ENCODE results near the gene XRCC3.
"Not testable (repeated sequence)": the region's sequence is repeated elsewhere in the genome, so short reads cannot be mapped to it uniquely, and the experiment has no call there.

Gene XRCC3

DNA sequence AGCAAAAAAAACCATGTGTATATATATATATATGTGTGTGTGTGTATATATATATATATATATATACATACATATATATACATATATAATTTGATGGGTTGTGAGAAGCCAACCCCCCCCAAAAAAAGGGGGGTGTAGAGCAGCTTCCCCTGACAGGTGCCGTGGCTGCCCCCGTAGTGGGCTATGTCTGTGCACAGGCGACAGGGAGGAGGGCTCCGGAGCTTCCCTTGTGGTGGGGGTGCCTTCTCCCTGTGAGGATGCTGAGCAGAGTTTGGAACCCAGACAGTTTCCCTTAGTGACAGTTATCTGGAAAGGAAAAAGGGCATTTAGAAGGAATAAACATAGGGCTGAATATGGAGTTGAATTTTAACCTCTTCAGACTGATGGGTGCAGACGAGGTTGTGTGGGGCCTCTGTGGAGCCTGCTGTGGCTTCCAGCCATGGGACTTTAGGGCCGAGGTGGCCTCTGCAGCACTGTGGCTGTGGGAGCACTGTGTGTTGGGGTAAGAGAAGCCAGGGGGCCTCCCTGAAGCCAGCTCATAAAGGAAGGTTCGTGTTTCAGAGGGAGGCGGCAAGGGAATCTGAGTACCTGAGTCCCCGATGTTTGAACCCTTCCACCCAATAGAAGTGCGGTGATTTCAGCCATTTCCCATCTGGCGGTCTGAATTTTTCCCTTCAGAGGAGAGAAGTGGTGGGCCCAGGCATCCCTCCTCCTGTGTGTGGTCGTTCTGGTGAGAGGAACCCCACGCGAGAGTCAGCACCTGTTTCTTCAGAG, 19.8 kb downstream of the XRCC3 start:
- no peak for DNase-seq (ENCODE audit: low read depth, low spot score)

DNA sequence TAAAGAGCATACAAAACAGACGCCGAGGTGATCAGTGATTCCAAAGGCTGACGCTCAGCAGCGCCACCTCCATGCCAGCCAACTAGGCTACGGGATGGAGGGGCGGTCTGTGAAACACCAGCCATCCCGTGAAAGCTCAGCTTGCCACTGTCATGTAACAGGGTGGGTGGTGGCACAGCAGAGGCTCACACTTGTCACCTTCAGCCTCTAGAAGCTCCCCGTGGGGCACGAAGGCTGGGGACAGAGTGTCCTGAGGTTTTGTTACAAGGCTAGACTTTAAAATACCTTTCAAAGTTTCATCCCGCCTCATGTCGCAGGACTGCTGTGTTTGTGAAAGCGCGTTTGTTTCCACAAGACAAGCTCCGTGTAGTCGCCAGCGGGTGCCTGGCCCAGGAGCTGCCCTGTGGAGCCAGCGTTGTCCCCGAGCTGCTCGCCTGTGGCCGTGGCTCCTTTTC, 20.7 kb downstream of the XRCC3 start:
- DNase-seq (ENCODE audit: low read depth, low spot score) = no peak

DNA sequence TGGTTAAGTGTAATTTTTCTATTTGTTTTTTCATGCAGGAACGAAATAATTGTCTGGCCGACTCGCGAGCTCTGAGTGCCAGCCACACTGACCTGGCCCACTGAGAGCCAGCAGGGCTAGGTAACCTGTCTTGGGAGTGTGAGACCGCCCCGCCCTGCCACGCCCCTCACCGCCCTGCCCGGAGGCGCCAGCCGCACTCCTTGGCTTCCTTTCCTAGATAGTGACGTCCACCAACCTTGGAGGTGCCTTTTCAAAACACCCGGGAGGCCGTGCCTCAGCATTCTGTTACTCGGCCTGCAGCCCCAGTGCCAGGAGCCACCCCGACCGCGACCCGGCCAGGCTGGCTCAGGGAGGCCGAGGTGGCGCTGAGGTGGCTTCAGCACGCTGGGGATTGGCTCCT, 21.7 kb downstream of the XRCC3 start:
- no peak for DNase-seq (ENCODE audit: low read depth, low spot score)

- DNase-seq (ENCODE audit: low read depth, low spot score) = no peak
Measured at GRCh38 chr14:103692871-103693270, 22.4 kb downstream of the XRCC3 start.

DNA sequence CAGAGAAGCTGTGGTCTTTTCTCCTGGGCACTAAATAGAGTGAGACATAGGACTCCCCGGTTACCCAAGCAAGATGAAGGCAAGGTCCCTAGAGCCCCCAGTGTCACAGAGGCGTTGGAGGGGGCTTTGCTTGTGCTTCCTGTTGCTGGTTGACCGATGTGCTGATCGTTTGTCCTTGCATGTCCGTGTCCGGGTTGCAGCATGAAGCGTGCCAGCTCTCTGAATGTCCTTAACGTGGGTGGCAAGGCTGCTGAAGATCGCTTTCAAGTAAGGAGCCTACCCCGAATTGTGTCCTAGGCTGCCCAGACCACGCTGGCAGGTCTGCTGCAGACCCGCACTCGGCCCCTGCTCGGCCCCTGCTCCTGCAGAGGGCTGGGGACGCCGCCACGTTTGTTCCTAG, 23.1 kb downstream of the XRCC3 start:
- DNase-seq (ENCODE audit: low read depth, low spot score) = no peak

DNA sequence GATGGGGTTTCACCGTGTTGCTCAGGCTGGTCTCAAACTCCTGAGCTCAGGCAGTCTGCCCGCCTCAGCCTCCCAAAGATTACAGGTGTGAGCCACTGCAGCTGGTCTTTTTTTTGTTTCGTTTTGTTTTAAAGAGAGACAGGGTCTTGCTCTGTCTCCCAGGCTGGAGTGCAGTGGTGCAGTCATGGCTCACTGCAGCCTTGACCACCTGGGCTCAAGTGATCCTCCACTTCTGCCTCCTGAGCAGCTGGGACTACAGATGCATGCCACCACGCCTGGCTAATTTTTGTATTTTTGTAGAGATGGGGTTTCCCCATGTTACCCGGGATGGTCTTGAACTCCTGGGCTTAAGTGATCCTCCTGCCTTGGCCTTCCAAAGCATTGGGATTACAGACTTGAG, 23.6 kb downstream of the XRCC3 start:
- DNase-seq (ENCODE audit: low read depth, low spot score) = not testable (repeated sequence)

DNA sequence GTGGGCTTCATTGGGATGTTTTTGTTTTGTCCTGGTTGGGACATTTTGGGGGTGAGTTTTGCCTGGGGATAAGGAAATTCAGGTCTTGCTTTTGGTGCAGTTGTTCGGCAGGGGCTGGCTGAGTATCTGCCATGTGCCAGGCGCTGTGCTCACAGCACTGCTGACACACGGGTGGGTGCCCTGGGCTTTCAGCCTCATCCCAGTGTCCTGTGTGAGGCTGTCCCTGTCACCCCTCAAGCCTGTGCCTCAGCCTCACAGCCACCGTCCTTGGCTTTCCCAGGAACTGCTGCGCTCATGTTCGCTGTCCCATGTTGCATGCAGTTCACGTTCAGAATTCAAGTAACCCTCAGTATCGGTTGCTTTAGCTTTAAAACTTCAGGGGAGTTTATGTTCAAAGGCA, 24.9 kb downstream of the XRCC3 start:
- no peak for DNase-seq (ENCODE audit: low read depth, low spot score)

- no peak for DNase-seq (ENCODE audit: low read depth, low spot score)
Measured at GRCh38 chr14:103688906-103689902, 26.0 kb downstream of the XRCC3 start.

DNA sequence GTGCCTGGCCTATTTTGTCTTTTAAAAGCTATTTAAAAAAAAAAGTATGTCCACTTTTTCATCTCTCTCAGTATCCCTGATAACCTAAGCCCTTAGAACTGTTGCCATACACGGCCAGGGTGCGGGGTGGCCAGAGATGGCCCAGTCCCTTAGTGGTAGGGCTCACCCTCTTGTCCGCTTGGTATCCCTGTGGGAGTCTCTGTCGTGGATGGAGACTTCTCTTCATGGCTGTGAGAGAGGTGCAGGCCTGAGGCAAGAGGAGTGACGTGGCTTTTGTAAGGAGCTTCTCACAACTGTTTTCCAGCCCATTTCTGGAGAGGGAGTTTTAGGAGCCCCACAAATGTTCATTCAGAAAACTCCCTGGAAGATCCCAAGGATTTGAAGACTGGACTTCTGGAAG, 26.8 kb downstream of the XRCC3 start:
- DNase-seq (ENCODE audit: low read depth, low spot score) = no peak

- no peak for DNase-seq (ENCODE audit: low read depth, low spot score)
Measured at GRCh38 chr14:103687712-103688111, 27.5 kb downstream of the XRCC3 start.

GRCh38 chr14:103686831-103687485, 28.3 kb downstream of the XRCC3 start:
- no peak for DNase-seq (ENCODE audit: low read depth, low spot score)

- no peak for DNase-seq (ENCODE audit: low read depth, low spot score)
Measured at GRCh38 chr14:103685276-103686211, 29.7 kb downstream of the XRCC3 start.

- no peak for DNase-seq (ENCODE audit: low read depth, low spot score)
Measured at GRCh38 chr14:103684871-103685270, 30.4 kb downstream of the XRCC3 start.

GRCh38 chr14:103684471-103684870, 30.8 kb downstream of the XRCC3 start:
- no peak for DNase-seq (ENCODE audit: low read depth, low spot score)

DNA sequence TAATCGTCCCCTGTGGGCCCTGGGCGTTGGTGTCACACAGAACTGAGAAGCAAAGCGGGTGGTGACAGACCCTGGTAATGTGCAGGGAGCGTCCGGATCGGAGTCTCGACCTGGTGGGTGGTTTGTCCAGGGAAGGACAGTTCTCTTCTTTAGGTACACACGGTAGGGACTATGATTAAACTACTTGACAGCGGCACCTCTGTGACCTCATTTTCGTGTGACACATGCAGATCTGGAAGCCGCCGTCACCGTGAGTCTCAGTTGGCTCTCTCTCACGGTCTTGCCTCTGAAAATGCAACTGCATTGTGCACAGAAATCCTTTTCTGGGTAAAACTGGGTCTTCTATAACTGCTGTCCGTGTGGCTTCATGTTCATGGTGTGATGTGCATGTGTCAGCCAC, 32.1 kb downstream of the XRCC3 start:
- no peak for DNase-seq (ENCODE audit: low read depth, low spot score)

DNA sequence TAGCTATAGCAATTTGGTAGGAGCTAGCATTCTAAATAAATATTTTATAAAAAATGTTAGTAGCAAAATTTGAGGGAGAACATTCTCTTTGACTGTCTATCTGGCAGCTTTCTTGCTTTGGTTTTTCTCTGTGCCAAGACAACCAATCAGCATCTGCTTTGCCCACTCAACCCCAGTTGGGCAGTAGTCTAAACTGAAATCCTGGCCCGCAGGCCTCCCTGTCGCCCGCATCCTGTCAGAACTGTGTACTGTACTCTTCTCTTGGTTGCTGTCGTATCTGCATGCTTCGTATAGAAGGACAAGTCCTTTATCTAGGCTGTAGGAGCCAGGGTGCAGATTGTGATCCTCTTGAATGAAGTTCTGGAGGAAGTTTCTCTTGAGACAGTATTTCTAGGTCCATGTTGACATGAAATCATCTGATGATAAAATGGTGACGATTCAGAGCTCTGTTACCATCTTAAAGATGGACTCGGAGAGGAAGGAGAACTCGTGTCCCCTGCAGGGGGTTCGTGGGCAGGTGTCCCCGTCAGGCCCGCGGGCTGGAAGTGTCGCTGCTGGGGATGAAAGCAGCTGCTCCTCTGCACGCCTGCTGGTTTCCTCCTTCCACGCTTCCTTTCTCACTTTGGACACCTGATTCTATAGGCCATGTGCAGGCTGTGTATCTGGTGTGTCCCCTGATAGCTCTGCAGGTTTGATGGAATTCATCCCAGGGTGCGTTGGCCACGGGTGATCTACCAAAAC, 34.6 kb downstream of the XRCC3 start:
- DNase-seq (ENCODE audit: low read depth, low spot score) = no peak

GRCh38 chr14:103679351-103679750, 35.9 kb downstream of the XRCC3 start:
- no peak for DNase-seq (ENCODE audit: low read depth, low spot score)

GRCh38 chr14:103676881-103677675, 38.2 kb downstream of the XRCC3 start:
- no peak for DNase-seq (ENCODE audit: low read depth, low spot score)

DNA sequence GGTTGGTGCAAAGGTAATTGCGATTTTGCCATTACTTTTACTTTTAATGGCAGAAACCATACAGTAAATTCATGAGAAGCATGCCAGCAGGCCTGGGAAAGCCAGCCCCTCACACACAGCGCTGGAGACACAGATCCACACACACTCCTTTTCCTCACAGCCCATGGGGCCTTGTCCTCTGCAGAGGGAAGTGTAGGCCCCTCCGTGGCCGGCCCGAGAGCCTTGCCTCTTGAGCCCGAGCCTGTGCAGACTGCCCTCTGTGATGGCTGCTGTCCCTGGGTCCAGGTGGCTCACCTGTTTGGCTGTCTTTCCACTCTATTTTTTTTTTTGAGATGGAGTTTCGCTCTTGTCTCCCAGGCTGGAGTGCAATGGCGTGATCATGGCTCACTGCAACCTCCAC, 39.3 kb downstream of the XRCC3 start:
- DNase-seq (ENCODE audit: low read depth, low spot score) = no peak
